Prostate gland (tissue), 2 donors: ENCODE results near the gene PLXND1. TPM values are rescaled to one million over a fixed set of nuclear protein-coding genes. Genes with fewer than 3 reads are reported as not detected.

Experiments used
- DNase-seq: peaks from one replicate; pipeline ENCODE4 v3.0.0-alpha.2; 2019; ENCODE audit warnings: low spot score
- H3K27ac ChIP-seq, 2 donors: fragments of 200-600 bp; sonication (generic); 2 replicates each; pipeline ENCODE4 v1.5.1; 2017 to 2019
- H3K27me3 ChIP-seq: fragments of 200-600 bp; sonication (generic); replicated peaks from 2 replicates; pipeline ENCODE4 v1.5.1; 2019; ENCODE audit not compliant: insufficient read depth
- H3K36me3 ChIP-seq, 2 donors: fragments of 200-600 bp; sonication (generic); 1 replicate in 1 of 2; 2 replicates in 1 of 2; pipeline versions ENCODE4 v1.5.1 to v1.8.1; 2017 to 2019
- H3K4me1 ChIP-seq: fragments of 200-600 bp; sonication (generic); replicated peaks from 2 replicates; pipeline ENCODE4 v1.5.1; 2019
- H3K4me3 ChIP-seq, 2 donors: fragments of 200-600 bp; sonication (generic); 2 replicates each; pipeline ENCODE4 v1.5.1; 2017 to 2019
- H3K9me3 ChIP-seq: fragments of 200-600 bp; sonication (generic); 2 replicates; pipeline ENCODE4 v1.5.1; 2017
- CTCF ChIP-seq, 4 experiments: fragments of 200-600 bp in 2 of 4; fragments of 450-650 bp in 2 of 4; sonication (generic) in 2 of 4; IDR thresholded peaks; 1 replicate in 3 of 4; 2 replicates in 1 of 4; pipeline ENCODE4 v1.5.1; 2016 to 2019; ENCODE audit warnings: antibody characterized with exemption in 4 of 4, mild to moderate bottlenecking in 2 of 4, moderate library complexity in 2 of 4
- POLR2A ChIP-seq: fragments of 450-650 bp; IDR thresholded peaks from one replicate; pipeline ENCODE4 v1.6.1; 2016; ENCODE audit warnings: antibody characterized with exemption, mild to moderate bottlenecking
- POLR2AphosphoS5 ChIP-seq: sonication (generic); formaldehyde crosslinking; IDR thresholded peaks from one replicate; pipeline ENCODE4 v1.6.1; 2017; ENCODE audit warnings: antibody characterized with exemption
- WGBS: methylation state at CpG from one replicate; pipeline ENCODE4 v1.1.5; 2018; 5-methylcytosine and 5-hydroxymethylcytosine counted together
- intact Hi-C: fragments of 100-400 bp; cut with DNase I; formaldehyde crosslinking; loops from one replicate; pipeline ENCODE4 v1.14.2; 2022
- total RNA-seq, 2 donors: library from RNA; depleted of rRNA; stranded (reverse); fragments of >200 nt; gene quantifications; one replicate each; pipeline ENCODE4 v1.1.0, GENCODE V29; 2016

Gene PLXND1
- total RNA-seq, 2 donors from 2014 or later = 19.7 to 83.6 TPM

DNA sequence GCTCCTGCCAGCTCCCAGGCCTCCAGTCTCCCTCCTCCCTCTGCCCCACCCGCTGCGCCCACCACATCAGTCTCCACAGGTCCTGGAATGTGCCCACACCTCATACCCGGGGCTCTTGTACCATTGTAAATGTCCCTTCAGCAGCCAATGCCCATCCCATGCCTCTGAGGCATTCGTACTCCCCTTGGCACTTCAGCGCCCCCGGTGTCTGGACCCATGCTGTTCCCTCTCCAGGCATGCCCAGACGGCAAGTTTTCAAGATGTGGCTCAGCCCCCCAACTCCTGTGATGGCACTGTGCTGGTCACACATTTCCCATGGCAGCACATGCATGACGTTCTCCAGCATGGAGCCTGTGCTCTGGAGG lies 13.3 kb downstream of the PLXND1 start:
- peaks cover 15% of the 10 kb centered on the region for H3K4me1 ChIP-seq
- no peaks in the 10 kb centered on the region for H3K36me3 ChIP-seq
- TF ChIP-seq POLR2A = no peak
- no peak for TF ChIP-seq POLR2AphosphoS5
- TF ChIP-seq CTCF (IDR thresholded peaks at IDR 0.05) = no peak
- no peaks in the 10 kb centered on the region for H3K27me3 ChIP-seq
- no peaks in the 10 kb centered on the region for H3K9me3 ChIP-seq
- no peak overlapping the region for H3K4me3 ChIP-seq
- peak overlapping the region; percentile 64 to 72 for H3K27ac ChIP-seq
- 60% methylated on average over 8 of the region's 8 CpGs for WGBS
- DNase-seq = no peak
- intact Hi-C loops = loop anchor here (10.0 kb wide), 1 partner anchor 108 kb away; no protein-coding TSS in a partner anchor

DNA sequence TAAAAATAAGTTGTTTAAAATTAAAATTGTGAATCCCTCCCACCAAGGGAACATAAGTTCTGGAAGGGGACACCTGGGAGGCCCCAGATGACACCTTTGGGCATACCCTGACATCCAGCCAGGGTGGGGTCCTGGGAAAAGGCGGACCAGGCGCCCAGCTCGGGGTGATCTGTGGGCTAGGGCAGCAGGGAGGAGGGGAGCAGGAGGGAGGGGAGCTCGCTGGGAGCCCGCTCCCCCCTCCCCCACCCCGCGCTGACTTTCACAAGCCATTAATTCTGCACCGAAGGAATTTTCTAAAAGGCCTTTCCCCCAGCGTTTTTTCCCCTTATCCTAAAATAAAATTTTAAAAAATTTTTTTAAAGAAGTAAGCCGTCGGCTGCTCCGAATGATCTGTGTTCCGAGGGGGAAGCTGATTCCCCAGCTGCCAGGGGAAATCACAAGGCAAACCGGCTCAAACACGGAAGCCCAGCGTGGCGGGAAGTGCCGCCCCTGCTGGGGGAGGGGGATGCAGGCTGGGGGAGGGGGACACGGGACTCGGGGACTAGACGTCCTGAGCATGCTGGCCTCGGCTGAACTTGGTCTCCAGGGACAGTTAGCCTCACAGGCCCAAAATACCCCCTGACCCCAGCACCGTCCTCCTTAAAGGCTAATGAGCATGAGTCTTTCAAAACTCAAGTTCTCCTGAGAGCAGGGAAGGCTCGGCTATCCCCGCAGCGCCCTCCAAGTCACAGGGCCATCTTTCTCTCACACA lies 13.9 kb downstream of the PLXND1 start:
- intact Hi-C loops = loop anchor here (10.0 kb wide), 1 partner anchor 108 kb away; no protein-coding TSS in a partner anchor
- Histone ChIP-seq H3K27ac (peak overlapping the region; percentile 64 to 72), H3K9me3 (no peaks in the 10 kb centered on the region), H3K4me3 (no peak overlapping the region), H3K36me3 (no peaks in the 10 kb centered on the region), H3K27me3 (no peaks in the 10 kb centered on the region), H3K4me1 (peaks cover 15% of the 10 kb centered on the region)
- no peak for DNase-seq
- TF ChIP-seq POLR2A (no peak), CTCF (IDR thresholded peaks at IDR 0.05) (no peak), POLR2AphosphoS5 (no peak)
- WGBS = 36% methylated on average over 26 of the region's 26 CpGs

DNA sequence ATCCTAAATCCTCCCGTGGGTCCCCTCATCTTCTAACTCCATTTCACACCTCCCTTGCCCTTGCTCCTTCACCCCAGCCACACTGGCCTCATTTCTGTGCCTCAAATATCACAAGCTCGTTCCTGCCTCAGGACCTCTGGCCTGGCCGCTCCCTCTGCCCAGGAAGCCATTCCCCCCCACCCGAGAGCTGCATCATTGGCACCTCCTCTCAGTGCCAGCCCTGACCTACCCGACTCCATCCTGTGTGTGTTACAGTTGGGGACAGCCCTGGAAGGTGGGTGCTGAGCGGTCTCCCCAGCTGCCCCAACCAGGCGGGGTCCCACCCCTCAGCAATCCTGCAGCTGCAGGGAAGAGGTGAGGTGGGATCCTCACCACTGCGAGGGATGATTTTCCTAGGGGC lies 14.5 kb downstream of the PLXND1 start:
- 83% methylated on average over 8 of the region's 8 CpGs for WGBS

DNA sequence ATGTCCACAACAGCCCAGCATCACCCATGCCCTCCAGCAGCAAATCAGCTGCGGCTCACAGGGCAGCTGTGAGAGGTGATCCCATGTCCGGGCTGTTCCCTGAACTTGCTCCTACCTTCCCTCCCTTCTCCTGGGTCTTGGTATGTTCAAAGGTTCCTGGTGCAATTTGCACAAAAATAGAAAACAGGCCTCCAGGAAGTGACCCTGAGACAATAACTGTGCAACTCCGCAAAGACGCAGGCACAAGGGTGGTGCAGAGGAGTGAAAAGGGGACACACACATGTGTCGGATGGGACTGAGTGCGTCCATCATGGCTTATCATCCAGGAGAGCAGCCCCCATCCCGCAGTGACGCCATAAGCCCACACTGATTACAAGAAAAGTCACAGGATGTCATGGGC lies 16.3 kb downstream of the PLXND1 start:
- Histone ChIP-seq H3K9me3 (no peaks in the 10 kb centered on the region), H3K27me3 (no peaks in the 10 kb centered on the region), H3K4me3 (no peak overlapping the region), H3K27ac (peak overlapping the region in 1 of 2 donors; percentile 13), H3K4me1 (peaks cover 11% of the 10 kb centered on the region), H3K36me3 (peaks cover 0 to 7% of the 10 kb centered on the region in 2 donors)
- DNase-seq = no peak
- TF ChIP-seq POLR2A (no peak), POLR2AphosphoS5 (no peak), CTCF (IDR thresholded peaks at IDR 0.05) (no peak)
- intact Hi-C loops = loop anchor here (10.0 kb wide), 1 partner anchor 105 kb away; no protein-coding TSS in a partner anchor
- 72% methylated on average over 8 of the region's 8 CpGs for WGBS

More for the DNA sequence above, 14.5 kb downstream of the PLXND1 start:
- Histone ChIP-seq H3K27ac (peak overlapping the region; percentile 64 to 72), H3K36me3 (no peaks in the 10 kb centered on the region), H3K4me3 (no peak overlapping the region), H3K4me1 (peaks cover 15% of the 10 kb centered on the region), H3K27me3 (no peaks in the 10 kb centered on the region), H3K9me3 (no peaks in the 10 kb centered on the region)
- intact Hi-C loops = loop anchor here (10.0 kb wide), 1 partner anchor 107 kb away; no protein-coding TSS in a partner anchor
- TF ChIP-seq POLR2AphosphoS5 = no peak
- no peak for TF ChIP-seq CTCF (IDR thresholded peaks at IDR 0.05)
- no peak for TF ChIP-seq POLR2A
- DNase-seq = no peak
